Endothelial cell of umbilical vein (primary cell): Measurements from ENCODE around the gene RPL9. TPM values are rescaled to one million over a fixed set of nuclear protein-coding genes. Genes with fewer than 3 reads are reported as not detected.

Experiments
- BruUV-seq: library from RNA; stranded (reverse); fragments of 400-500 nt; replicated peaks from 2 replicates; lab custom pipeline; 2021; lab: Mats Ljungman, UMichigan
- CTCF ChIA-PET: fragments of 300-600, 350-600 bp; sonication (Branson Sonifier 250); formaldehyde crosslinking; loops from one replicate; lab custom pipeline; 2021; ENCODE audit warnings: antibody characterized with exemption, inconsistent platforms; lab: Charles Lee
- POLR2A ChIA-PET: fragments of 300-600, 350-600 bp; sonication (Branson Sonifier 250); formaldehyde crosslinking; loops from one replicate; lab custom pipeline; 2021; ENCODE audit warnings: antibody characterized with exemption, inconsistent platforms; lab: Charles Lee
- DNase-seq: peaks from one replicate; pipeline ENCODE4 v3.0.0-alpha.2; 2011; ENCODE audit warnings: low read depth, low spot score
- FAIRE-seq: peaks from 2 replicates; lab custom pipeline; 2011; peaks lifted over from hg19 to GRCh38; lab: Jason Lieb, UNC
- H2AFZ ChIP-seq: 2 replicates; pipeline ENCODE4 v1.6.0; 2012; ENCODE audit warnings: low read depth, low read length, control low read depth, inconsistent platforms
- H3K27ac ChIP-seq: 2 replicates; pipeline ENCODE4 v1.5.1; 2011; ENCODE audit warnings: low read depth, mild to moderate bottlenecking, control low read depth, low read length, moderate library complexity; ENCODE audit not compliant: insufficient read depth
- H3K27me3 ChIP-seq, 2 experiments: 2 replicates each; pipeline versions ENCODE4 v1.6.0 to v1.6.1; 2011; ENCODE audit warnings: low read length in 2 of 2, mixed read lengths in 1 of 2; ENCODE audit not compliant: control insufficient read depth in 2 of 2, insufficient read depth in 2 of 2
- H3K36me3 ChIP-seq, 2 experiments: 2 replicates in 1 of 2; 3 replicates in 1 of 2; pipeline ENCODE4 v1.5.1; 2011; ENCODE audit warnings: low read length in 2 of 2, mild to moderate bottlenecking in 1 of 2, moderate library complexity in 1 of 2; ENCODE audit not compliant: control insufficient read depth in 2 of 2, insufficient read depth in 2 of 2; ENCODE audit errors: extremely low read depth in 1 of 2
- H3K4me1 ChIP-seq: 3 replicates; pipeline ENCODE4 v1.5.1; 2011; ENCODE audit warnings: mild to moderate bottlenecking, low read length; ENCODE audit not compliant: control insufficient read depth, insufficient read depth; ENCODE audit errors: extremely low read depth
- H3K4me2 ChIP-seq: 2 replicates; pipeline ENCODE4 v1.6.1; 2011; ENCODE audit warnings: low read length, control low read depth, mixed read lengths; ENCODE audit not compliant: insufficient read depth
- H3K4me3 ChIP-seq, 3 experiments: fragments of 200-600 bp in 1 of 3; sonication (generic), shearing (Covaris generic) in 1 of 3; replicated peaks in 1 of 3; 2 replicates each; pipeline ENCODE4 v1.5.1; 2011 to 2016; ENCODE audit warnings: control low read depth in 3 of 3, low read length in 3 of 3, mild to moderate bottlenecking in 2 of 3, inconsistent platforms in 1 of 3, low read depth in 1 of 3, moderate library complexity in 1 of 3; ENCODE audit not compliant: insufficient read depth in 1 of 3
- H3K79me2 ChIP-seq: 2 replicates; pipeline ENCODE4 v1.6.0; 2012; ENCODE audit warnings: low read length, inconsistent platforms; ENCODE audit not compliant: control insufficient read depth, insufficient read depth
- H3K9ac ChIP-seq: replicated peaks from 2 replicates; pipeline ENCODE3; 2011; ENCODE audit warnings: low read length, control low read depth; ENCODE audit not compliant: insufficient read depth; ENCODE audit errors: extremely low read depth
- H3K9me1 ChIP-seq: replicated peaks from 3 replicates; pipeline ENCODE4 v1.6.0; 2011; ENCODE audit warnings: mild to moderate bottlenecking, low read length; ENCODE audit not compliant: control insufficient read depth, insufficient read depth; ENCODE audit errors: extremely low read depth
- H3K9me3 ChIP-seq: replicated peaks from 2 replicates; pipeline ENCODE4 v1.5.1; 2012; ENCODE audit warnings: low read length, inconsistent platforms; ENCODE audit not compliant: control insufficient read depth, insufficient read depth
- H4K20me1 ChIP-seq: replicated peaks from 2 replicates; pipeline ENCODE3; 2011; ENCODE audit warnings: mild to moderate bottlenecking, low read length; ENCODE audit not compliant: control insufficient read depth, insufficient read depth; ENCODE audit errors: extremely low read depth
- EZH2 ChIP-seq: IDR thresholded peaks from 2 replicates; pipeline ENCODE4 v1.6.1; 2012; ENCODE audit warnings: borderline replicate concordance, low read depth, mild to moderate bottlenecking, moderate library complexity, low read length, inconsistent platforms; ENCODE audit not compliant: severe bottlenecking
- FOS ChIP-seq: IDR thresholded peaks from 2 replicates; pipeline ENCODE4 v1.6.1; 2011; ENCODE audit warnings: mild to moderate bottlenecking, low read length, moderate library complexity, borderline replicate concordance; ENCODE audit not compliant: insufficient read depth
- GATA2 ChIP-seq: IDR thresholded peaks from 2 replicates; pipeline ENCODE4 v1.7.0; 2011; ENCODE audit warnings: low read depth, mild to moderate bottlenecking, moderate library complexity, mixed read lengths, low read length; ENCODE audit not compliant: insufficient read length, insufficient read depth
- MAX ChIP-seq: IDR thresholded peaks from 2 replicates; pipeline ENCODE4 v1.6.1; 2011; ENCODE audit not compliant: insufficient read depth, insufficient read length
- MYC ChIP-seq: IDR thresholded peaks from one replicate; pipeline ENCODE4 v1.6.1; 2011; ENCODE audit warnings: mild to moderate bottlenecking, low read depth, low read length
- POLR2A ChIP-seq: IDR thresholded peaks from 2 replicates; pipeline ENCODE4 v1.6.1; 2012; ENCODE audit warnings: low read depth, mild to moderate bottlenecking, control low read depth, low read length
- POLR2AphosphoS5 ChIP-seq: IDR thresholded peaks from 2 replicates; pipeline ENCODE4 v1.6.1; 2012; ENCODE audit warnings: low read depth, mild to moderate bottlenecking, control low read depth, low read length, moderate library complexity; ENCODE audit not compliant: insufficient read depth
- dilution Hi-C: fragments of 300-500 bp; cut with MboI; formaldehyde crosslinking; loops from one replicate; pipeline ENCODE4 v1.15.0; 2019; ENCODE audit warnings: low sequenced_read_pairs; ENCODE audit not compliant: extremely low pct_ligation_motif_present
- intact Hi-C: fragments of 100-400 bp; cut with micrococcal nuclease; formaldehyde crosslinking; loops from one replicate; pipeline ENCODE4 v1.10.0; 2022
- polyA plus RNA-seq, 4 experiments: library from polyadenylated mRNA; depleted of rRNA in 3 of 4; stranded (reverse) in 3 of 4; unstranded in 1 of 4; fragments of >200 nt; gene quantifications; 2 replicates each; pipeline versions ENCODE4 v1.2.1 to v1.2.3, GENCODE V29; 2011 to 2012; ENCODE audit warnings: missing spikeins in 1 of 4
- total RNA-seq: library from RNA; stranded (reverse); gene quantifications from 2 replicates; pipeline ENCODE4 v1.2.3, GENCODE V29; 2021

Gene RPL9
- total and polyA plus RNA-seq, 2 donors (not counting 3 experiments of a cell fraction or from before 2014, with no cell fraction given), result 963 to 1,186 TPM

GRCh38 chr4:39494354-39494753, 35.6 kb upstream of the RPL9 start:
- H3K9me3 ChIP-seq, result no peaks in the 10 kb centered on the region
- no peaks in the 10 kb centered on the region for H3K4me1 ChIP-seq
- TF ChIP-seq EZH2, result no peak
- no peak for TF ChIP-seq MYC
- TF ChIP-seq POLR2AphosphoS5, result no peak
- no peak for TF ChIP-seq GATA2
- intact Hi-C loops, result no loop called here
- H3K27ac ChIP-seq, result no peak overlapping the region
- H3K27me3 ChIP-seq, result no peaks in the 10 kb centered on the region
- POLR2A ChIA-PET, result no interaction called here
- no peak overlapping the region for H2AFZ ChIP-seq
- BruUV-seq, result no TSS peak
- CTCF ChIA-PET, result no interaction called here
- peaks cover 0 to 4% of the 10 kb centered on the region in 2 experiments for H3K36me3 ChIP-seq
- FAIRE-seq (no peak), DNase-seq (no peak)
- no peaks in the 10 kb centered on the region for H3K79me2 ChIP-seq
- dilution Hi-C loops, result no loop called here
- no peaks in the 10 kb centered on the region for H3K9me1 ChIP-seq
- H3K4me3 ChIP-seq, result no peak overlapping the region
- H3K9ac ChIP-seq, result no peak overlapping the region
- H4K20me1 ChIP-seq, result no peaks in the 10 kb centered on the region
- no peak overlapping the region for H3K4me2 ChIP-seq

- FAIRE-seq (no peak), DNase-seq (no peak)
- ChIA-PET POLR2A (no interaction called here), CTCF (interaction anchor here (1.2 to 3.0 kb wide), 2 partner anchors 12 to 21 kb away, joined by 3 to 11 read pairs; no protein-coding TSS in a partner anchor)
- Histone ChIP-seq H2AFZ (no peak overlapping the region), H3K36me3 (no peaks in the 10 kb centered on the region), H3K4me1 (no peaks in the 10 kb centered on the region), H3K4me3 (no peak overlapping the region), H3K79me2 (no peaks in the 10 kb centered on the region), H4K20me1 (no peaks in the 10 kb centered on the region), H3K9ac (no peak overlapping the region), H3K27me3 (no peaks in the 10 kb centered on the region), H3K27ac (no peak overlapping the region), H3K4me2 (no peak overlapping the region), H3K9me1 (no peaks in the 10 kb centered on the region), H3K9me3 (no peaks in the 10 kb centered on the region)
- dilution Hi-C loops, result no loop called here
- intact Hi-C loops, result no loop called here
- TF ChIP-seq MAX (no peak), POLR2A (no peak), FOS (no peak), GATA2 (no peak)
- BruUV-seq, result no TSS peak
Measured at GRCh38 chr4:39490322-39490721, 31.6 kb upstream of the RPL9 start.
